Mucosa of rectum (tissue), 2 donors: Measurements from ENCODE around the gene CTIF.

Experiments used
- H3K27ac ChIP-seq, 2 donors: one replicate each; pipeline ENCODE4 v1.7.0; 2013; ENCODE audit warnings: inconsistent platforms in 2 of 2, low read depth in 2 of 2, low read length in 2 of 2
- H3K27me3 ChIP-seq, 2 donors: one replicate each; pipeline ENCODE4 v1.7.0; 2013; ENCODE audit warnings: low read length in 2 of 2; ENCODE audit not compliant: control insufficient read depth in 2 of 2, insufficient read depth in 2 of 2
- H3K36me3 ChIP-seq, 2 donors: one replicate each; pipeline ENCODE4 v1.7.0; 2013; ENCODE audit warnings: low read length in 2 of 2; ENCODE audit not compliant: control insufficient read depth in 2 of 2, insufficient read depth in 2 of 2
- H3K4me1 ChIP-seq, 2 donors: one replicate each; pipeline ENCODE4 v1.7.0; 2013; ENCODE audit warnings: low read length in 2 of 2, mild to moderate bottlenecking in 1 of 2; ENCODE audit not compliant: control insufficient read depth in 2 of 2, insufficient read depth in 2 of 2
- H3K4me3 ChIP-seq, 2 donors: one replicate each; pipeline ENCODE4 v1.7.0; 2013; ENCODE audit warnings: low read length in 2 of 2
- H3K9ac ChIP-seq, 2 donors: one replicate each; pipeline ENCODE4 v1.7.0; 2013; ENCODE audit warnings: low read length in 2 of 2, low read depth in 1 of 2, mild to moderate bottlenecking in 1 of 2
- H3K9me3 ChIP-seq, 2 donors: one replicate each; pipeline ENCODE4 v1.7.0; 2013; ENCODE audit warnings: low read length in 2 of 2; ENCODE audit not compliant: control insufficient read depth in 2 of 2
- donor health status: healthy.
- donor health status: Normal muscosa, but diverticular disease.

Gene CTIF

DNA sequence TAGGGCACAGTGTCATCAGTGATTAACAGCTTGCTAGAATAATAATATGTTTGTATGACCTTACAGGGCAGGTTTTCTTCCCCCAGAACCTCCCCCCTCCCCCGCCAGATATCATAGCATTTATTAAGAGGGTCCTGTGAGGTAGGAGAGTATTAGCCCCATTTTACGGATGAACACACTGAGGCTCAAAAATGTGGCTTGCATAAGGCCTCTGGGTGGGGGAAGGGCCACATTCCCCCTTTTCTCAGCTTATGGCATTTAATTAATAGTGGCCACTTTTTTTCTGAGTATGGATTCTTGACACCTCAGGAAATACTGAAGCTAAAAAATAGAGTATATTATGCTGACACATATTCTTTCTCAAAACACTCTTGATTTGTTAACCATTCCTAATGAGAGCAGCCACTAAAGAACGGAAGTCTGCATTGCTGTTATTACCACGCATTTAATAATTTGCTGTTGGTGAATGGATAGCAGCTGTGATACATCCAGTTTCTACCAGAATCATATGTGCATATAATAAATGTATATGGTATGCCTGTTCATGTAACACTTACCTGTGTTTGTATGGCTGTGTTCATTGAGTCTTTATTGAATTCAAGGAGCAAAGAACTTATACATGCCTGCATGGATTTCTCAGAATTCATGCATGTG lies 3.0 kb downstream of the CTIF start:
- peak overlapping the region in 1 of 2 donors; percentile 73 for H3K9ac ChIP-seq
- no peaks in the 10 kb centered on the region for H3K36me3 ChIP-seq
- H3K27me3 ChIP-seq = no peaks in the 10 kb centered on the region
- no peaks in the 10 kb centered on the region for H3K9me3 ChIP-seq
- peaks cover 5 to 6% of the 10 kb centered on the region in 2 donors for H3K4me1 ChIP-seq
- peak overlapping the region; percentile 77 to 80 for H3K27ac ChIP-seq
- peak overlapping the region; percentile 83 to 95 for H3K4me3 ChIP-seq

DNA sequence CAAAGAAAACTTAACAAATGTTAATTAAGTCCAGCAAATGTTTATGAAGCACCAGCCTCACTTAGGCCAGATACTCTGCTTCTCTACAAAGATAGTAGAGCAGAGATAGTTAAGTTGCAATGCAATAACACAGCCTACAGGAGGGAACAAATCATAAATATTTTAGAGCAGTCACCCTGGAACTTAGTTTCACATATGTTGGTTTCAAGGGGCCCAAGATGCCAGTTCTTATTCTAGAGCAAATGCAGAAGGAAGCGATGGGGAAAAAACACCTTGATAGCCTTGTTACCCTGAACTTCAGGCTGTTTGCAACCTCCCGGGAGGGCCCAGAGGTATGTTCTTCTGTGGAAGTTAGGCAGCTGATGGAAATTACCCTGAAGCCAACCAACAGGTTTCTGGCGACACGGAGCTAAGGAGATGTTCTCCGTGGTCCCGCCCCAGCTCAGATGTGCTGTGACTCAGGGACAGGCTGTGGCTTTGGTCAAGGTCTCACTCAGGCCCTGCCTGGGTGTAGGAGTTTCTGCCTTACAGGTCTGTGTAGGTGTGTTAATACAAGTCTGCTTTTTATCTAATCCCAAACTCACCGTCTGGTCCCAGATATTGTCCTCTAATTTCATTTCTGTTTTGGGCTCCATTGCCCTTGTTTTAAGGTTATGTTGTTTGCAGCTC lies 3.8 kb downstream of the CTIF start:
- Histone ChIP-seq H3K4me1 (peaks cover 5 to 6% of the 10 kb centered on the region in 2 donors), H3K9ac (no peak overlapping the region), H3K27me3 (no peaks in the 10 kb centered on the region), H3K27ac (no peak overlapping the region), H3K36me3 (no peaks in the 10 kb centered on the region), H3K4me3 (no peak overlapping the region), H3K9me3 (no peaks in the 10 kb centered on the region)

DNA sequence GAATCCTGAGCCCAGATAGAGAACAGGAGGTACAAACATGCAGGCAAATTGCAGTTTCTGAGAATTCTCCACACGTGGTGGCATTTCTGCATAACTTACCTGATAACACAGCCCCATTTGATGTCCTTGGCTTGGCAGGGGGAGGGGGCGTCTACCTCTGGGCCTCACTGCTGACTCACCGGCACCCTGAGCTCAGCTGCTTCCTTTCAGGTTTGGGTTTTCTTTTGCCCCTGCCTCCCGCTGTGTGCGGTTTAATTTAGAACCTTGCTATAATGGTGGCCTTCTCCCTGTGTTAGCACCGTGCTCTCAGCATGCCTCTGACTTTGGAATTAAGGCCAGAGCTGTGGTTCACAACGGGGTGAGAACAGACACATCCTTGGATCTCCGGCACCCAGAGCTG lies 4.4 kb downstream of the CTIF start:
- no peak overlapping the region for H3K9ac ChIP-seq
- H3K27ac ChIP-seq = no peak overlapping the region

DNA sequence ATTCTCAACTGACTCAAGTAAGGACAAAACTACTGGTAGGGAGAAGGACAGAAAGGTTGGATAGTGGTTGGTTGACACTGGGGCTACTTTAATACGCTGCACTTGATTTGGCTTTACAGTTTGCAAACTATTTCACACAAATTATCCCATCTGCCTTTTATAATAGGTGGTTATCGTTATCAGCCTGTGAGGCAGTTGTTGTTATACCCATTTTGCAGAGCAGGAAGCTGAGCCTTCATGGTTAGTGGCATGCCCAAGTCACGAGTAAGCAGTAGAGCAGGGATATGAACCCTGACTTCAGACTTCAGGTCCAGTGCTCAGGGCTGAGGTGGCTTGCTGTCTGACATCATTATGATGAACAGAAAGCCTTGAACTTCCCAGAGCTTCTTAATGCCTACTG lies 5.3 kb downstream of the CTIF start:
- H3K9me3 ChIP-seq = no peaks in the 10 kb centered on the region
- peaks cover 4 to 5% of the 10 kb centered on the region in 2 donors for H3K4me1 ChIP-seq
- H3K27ac ChIP-seq = no peak overlapping the region

More for the DNA sequence above, 4.4 kb downstream of the CTIF start:
- no peaks in the 10 kb centered on the region for H3K27me3 ChIP-seq
- H3K4me1 ChIP-seq = peaks cover 5 to 6% of the 10 kb centered on the region in 2 donors
- H3K4me3 ChIP-seq = no peak overlapping the region
- no peaks in the 10 kb centered on the region for H3K36me3 ChIP-seq
- no peaks in the 10 kb centered on the region for H3K9me3 ChIP-seq

DNA sequence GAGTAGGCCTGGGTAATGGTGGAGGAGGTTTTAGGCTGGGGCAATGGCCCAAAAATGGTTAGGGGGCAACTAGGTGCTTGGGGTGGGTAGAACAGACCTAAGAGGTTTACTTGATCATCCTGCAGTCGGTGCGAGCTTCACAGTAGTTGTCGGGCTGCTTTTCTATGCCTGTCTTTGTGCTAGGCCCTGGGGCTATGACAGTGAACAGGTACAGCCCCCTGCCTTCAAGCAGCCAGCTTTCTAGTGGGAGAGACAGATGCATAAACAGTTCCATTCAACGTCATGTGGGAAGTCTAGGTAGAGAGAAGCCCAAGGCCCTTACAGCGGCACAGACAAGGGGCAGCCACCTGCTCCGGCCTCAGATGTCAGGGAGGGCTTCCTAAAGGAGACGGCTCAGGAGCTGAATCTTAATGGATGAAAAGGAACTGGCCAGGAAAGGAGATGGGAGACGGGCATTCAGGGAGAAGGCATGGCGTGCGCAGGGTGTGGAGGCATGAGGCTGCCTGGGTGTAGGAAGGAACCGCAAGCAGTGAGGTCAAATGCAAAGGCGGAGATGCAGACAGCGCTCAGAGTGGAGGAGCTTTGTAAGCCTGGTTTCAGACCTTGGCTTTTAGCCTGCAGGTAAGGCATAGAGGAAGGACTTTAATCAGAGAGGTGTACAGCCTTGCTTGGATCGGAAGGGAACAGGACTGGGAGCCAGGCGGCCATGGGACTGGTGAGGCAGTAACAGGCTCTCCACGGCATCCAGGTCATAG lies 6.0 kb downstream of the CTIF start:
- peaks cover 4 to 5% of the 10 kb centered on the region in 2 donors for H3K4me1 ChIP-seq
- no peaks in the 10 kb centered on the region for H3K9me3 ChIP-seq
- no peak overlapping the region for H3K27ac ChIP-seq
- no peak overlapping the region for H3K4me3 ChIP-seq
- H3K27me3 ChIP-seq = no peaks in the 10 kb centered on the region
- H3K36me3 ChIP-seq = no peaks in the 10 kb centered on the region
- H3K9ac ChIP-seq = no peak overlapping the region

More for the DNA sequence above, 5.3 kb downstream of the CTIF start:
- no peaks in the 10 kb centered on the region for H3K27me3 ChIP-seq
- H3K9ac ChIP-seq = no peak overlapping the region
- no peak overlapping the region for H3K4me3 ChIP-seq
- no peaks in the 10 kb centered on the region for H3K36me3 ChIP-seq

DNA sequence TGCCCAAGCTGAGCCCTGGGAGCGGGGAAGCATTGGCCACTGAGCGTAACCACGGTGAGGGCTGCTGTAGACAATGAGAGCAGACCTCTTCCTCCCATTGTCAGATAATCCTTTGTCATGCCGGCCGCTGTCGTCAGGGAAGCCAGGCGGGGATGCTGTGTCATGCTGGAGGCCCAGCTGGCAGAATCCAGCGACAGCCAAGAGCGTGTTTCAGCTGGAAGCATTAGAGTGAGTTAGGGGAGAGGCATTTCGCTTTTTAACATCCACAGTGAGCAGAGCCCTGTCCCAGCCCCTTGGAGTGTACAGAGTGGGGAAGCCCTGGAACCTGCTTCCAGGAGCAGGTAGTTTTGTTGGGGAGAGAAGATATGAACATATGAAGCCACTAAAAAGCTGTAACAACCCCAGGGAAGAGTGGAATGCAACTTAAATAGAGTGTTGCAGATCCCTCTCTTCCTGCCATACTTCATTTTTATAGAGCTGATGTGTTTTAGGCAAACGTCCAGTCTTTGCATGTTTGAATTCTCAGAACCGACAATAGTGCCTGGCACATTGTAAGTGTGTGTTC lies 7.0 kb downstream of the CTIF start:
- no peak overlapping the region for H3K27ac ChIP-seq

DNA sequence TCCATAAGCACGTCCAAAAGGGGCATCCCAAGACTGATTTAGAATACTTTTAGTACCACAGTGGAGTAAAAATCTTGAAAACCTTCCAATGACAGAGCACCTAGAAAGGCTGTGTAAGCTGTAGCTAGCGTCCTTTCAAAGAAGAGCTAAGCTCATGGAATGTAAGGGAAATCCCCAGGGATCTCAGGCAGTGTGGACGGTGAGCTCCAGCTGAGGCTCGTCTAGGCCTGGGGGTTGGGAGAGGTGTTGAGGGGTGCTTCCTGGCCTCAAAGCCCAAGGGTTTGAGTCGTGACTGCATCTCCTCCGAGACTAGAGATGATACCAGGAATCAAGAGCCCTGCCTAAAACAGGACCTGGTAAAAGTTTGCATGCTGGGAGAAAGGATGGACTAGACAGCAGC lies 7.6 kb downstream of the CTIF start:
- H3K27me3 ChIP-seq = no peaks in the 10 kb centered on the region
- no peaks in the 10 kb centered on the region for H3K36me3 ChIP-seq
- H3K9ac ChIP-seq = no peak overlapping the region
- H3K27ac ChIP-seq = peak overlapping the region in 1 of 2 donors; percentile 21
- peaks cover 3 to 4% of the 10 kb centered on the region in 2 donors for H3K4me1 ChIP-seq
- H3K4me3 ChIP-seq = no peak overlapping the region
- H3K9me3 ChIP-seq = no peaks in the 10 kb centered on the region

More for the DNA sequence above, 7.0 kb downstream of the CTIF start:
- no peaks in the 10 kb centered on the region for H3K27me3 ChIP-seq
- H3K9me3 ChIP-seq = no peaks in the 10 kb centered on the region
- H3K4me3 ChIP-seq = no peak overlapping the region
- H3K4me1 ChIP-seq = peaks cover 4 to 5% of the 10 kb centered on the region in 2 donors
- H3K9ac ChIP-seq = no peak overlapping the region
- no peaks in the 10 kb centered on the region for H3K36me3 ChIP-seq

DNA sequence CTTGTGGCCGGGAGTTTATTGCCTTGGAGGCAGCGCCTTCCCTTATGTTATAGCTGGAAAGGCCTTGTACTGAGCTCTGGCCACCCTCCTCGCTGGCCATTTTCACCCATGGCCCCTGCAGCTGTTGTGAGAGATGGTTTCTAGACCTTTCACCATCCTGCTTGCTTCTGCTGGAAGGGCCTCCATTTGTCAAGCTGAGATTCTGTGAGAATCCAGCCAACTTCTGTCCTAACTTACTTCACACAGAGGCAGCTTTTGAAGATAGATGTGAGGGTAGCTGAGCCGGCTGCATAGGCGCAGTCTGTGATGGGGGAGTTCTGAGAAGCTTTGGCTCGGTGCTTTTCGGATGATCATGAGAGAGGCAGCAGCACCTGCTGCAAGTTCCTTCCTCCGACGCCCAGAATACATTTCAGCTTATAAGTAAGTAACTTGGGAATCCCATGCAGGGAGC lies 8.7 kb downstream of the CTIF start:
- Histone ChIP-seq H3K36me3 (no peaks in the 10 kb centered on the region), H3K27ac (no peak overlapping the region), H3K4me3 (no peak overlapping the region), H3K27me3 (no peaks in the 10 kb centered on the region), H3K4me1 (peaks cover 0 to 4% of the 10 kb centered on the region in 2 donors), H3K9ac (no peak overlapping the region), H3K9me3 (no peaks in the 10 kb centered on the region)

DNA sequence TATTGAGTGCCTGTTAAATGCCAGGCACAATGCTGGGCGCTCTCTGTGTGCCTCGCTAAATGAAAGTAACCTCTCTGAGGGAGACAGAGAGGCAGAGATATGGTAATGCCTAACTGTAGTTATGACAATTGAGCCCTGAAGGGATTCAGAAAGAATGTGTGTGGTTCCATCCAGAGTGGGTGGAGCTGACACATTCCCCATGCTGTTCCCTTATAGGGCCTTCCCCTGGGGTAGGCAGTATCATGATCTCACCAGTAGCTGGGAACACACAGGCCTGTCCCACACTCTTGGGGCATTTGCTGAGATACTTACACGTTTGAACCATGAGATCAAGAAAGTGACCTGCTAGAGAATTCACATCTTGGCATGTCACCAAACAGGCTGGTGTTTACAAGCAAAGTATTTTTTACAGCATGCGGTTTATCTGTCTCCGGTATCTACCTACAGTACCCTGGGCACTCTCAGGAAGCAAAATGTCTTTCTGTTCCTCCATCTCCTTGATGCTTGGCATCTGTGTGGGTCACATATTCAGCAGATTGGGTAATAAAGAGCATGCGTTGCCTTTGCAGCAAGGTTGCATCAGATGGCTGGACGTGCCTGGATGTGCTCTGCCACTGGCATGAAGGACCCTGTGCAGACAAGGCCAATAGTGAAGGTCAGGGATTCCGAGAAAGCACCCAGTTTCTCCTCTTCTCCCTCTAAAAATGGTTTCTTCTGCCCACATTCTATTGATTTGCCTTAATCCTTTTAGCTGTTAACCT lies 9.4 kb downstream of the CTIF start:
- H3K9me3 ChIP-seq = no peaks in the 10 kb centered on the region
- H3K4me1 ChIP-seq = peaks cover 0 to 4% of the 10 kb centered on the region in 2 donors
- H3K27ac ChIP-seq = no peak overlapping the region
- H3K36me3 ChIP-seq = no peaks in the 10 kb centered on the region
- no peak overlapping the region for H3K4me3 ChIP-seq
- no peak overlapping the region for H3K9ac ChIP-seq
- H3K27me3 ChIP-seq = no peaks in the 10 kb centered on the region
